ENCODE measurements around the gene RBMX2.
"Not testable (repeated sequence)": the region's sequence is repeated elsewhere in the genome, so short reads cannot be mapped to it uniquely, and the experiment has no call there.

Gene RBMX2, protein sequence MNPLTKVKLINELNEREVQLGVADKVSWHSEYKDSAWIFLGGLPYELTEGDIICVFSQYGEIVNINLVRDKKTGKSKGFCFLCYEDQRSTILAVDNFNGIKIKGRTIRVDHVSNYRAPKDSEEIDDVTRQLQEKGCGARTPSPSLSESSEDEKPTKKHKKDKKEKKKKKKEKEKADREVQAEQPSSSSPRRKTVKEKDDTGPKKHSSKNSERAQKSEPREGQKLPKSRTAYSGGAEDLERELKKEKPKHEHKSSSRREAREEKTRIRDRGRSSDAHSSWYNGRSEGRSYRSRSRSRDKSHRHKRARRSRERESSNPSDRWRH

DNA sequence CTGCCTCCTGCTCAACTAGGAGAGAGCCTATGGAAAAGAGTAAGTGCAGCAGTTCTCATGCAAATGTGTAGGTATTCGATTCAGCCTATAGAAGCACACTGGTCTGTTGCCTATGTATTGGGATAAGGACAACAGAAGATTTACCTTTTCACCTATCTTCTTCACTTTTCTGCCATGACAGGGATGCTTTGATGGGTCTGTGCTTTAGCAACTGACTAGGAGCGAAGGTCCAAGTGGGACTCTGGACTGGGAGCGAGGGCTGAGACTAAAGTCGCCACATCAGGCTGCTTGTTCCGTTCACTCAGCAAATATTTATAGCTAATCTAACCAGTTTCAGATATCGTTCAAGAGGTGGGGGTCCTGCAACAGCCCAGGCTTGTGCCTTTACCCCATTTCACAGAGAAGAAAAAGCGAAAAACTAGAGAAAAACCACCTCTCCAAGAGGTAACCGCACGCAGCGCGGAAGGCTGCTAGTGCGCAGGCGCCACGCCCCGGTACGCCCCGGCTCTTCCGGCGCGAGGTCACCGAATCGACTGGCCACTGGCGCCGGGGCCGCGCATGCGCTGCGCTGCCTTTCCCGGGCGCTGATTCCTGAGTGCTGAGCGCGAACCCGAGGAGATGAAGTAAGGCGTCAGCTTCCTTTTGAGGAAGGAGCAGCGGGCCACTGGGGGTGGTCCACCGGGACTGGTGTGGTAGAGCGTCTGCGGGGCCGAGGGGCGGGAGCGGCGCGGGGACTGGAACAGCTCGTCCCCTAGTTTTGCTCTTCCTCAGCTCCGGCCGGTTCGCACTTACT is at the start of gene RBMX2:
Gene RBMX2, plus strand, starts transcription at position 573 of the 793 bp plus-strand sequence. Its CDS starts 46 bp downstream, at position 619.
- in situ Hi-C loops (cut with HindIII; ENCODE audit: low sequenced_read_pairs), result no loop called here

DNA sequence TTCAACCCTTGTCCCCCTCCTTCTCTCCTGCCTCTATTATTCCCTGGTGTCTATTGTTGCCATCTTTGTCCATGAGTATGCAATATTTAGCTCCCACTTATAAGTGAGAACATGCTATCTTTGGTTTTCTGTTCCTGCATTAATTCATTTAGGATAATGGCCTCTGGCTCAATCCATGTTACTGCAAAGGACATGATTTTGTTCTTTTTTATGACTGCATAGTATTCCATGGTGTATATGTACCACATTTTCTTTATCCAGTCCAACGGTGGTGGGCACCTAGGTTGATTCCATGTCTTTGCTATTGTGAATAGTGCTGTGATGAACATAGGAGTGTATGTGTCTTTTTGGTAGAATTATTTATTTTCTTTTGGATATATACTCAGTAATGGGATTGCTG is 49.7 kb upstream of the RBMX2 start:
- in situ Hi-C loops (cut with HindIII; ENCODE audit: low sequenced_read_pairs), result not testable (repeated sequence)

DNA sequence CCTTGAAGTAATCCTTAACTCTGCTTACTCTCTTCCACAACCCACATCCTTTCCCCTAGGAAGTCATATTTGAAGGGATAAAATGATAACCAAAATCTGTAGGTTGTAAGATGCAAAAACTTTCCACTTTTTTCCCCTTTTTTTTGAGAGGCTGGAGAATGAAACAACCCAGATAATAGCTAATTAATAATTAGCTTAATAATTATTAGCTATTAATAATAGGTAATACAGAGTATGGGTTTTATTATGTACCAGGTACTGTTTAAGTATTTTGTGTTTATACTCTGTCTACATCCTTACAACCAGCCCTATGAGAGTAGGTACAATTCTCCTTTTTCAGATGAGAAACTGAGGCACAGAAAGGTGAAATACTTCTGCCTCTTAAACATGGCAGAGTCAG is 25.7 kb upstream of the RBMX2 start:
- in situ Hi-C loops (cut with HindIII; ENCODE audit: low sequenced_read_pairs), result no loop called here

DNA sequence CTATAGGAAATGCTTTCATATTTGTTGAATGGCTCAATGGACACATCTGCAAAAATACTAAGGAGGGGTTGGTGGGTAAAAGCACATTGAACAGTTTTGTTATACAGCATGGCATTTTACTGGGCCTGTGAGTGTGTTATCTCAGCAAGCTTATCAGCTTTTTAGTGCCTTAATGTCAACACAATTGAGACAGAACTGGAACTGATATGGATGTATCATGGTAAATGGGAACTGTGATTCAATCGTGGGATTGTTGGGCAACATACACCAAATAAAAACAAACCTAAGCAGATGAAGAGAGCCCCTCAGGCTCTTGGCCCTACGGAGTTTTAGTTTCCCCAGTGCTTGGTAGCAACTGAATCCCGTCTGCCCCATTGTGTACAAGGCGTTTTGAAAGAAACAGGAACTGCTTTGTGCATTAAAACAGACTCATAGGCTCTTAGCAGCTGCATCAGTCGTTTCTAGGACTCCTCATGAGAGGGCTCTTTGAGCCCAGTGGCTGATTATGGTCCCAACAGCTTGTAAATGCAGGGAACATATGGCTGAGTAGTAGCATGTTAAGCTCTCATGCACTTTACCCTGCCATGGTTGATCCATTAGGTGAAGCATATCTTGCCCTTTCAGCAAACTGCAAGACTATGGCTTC is 23.6 kb upstream of the RBMX2 start:
- in situ Hi-C loops (cut with HindIII; ENCODE audit: low sequenced_read_pairs), result no loop called here

DNA sequence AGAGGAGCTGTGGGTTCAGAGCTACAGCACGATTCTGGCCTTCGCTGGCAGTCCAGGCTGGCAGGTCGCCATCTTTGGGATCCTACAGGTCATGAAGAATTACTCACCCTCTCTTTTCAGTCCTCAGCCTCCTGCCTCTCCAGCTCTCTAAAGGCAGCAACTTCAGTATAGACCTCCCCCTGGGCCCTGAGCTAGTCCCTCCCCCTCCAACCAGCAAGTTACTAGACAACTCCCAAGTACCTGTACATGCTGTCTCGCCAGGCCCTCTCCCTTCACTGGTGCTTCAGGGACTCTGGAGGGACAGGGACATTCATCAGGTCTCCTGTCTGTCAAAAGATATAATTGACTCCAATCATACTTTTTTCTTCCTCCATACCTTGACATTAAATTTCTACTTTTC is 16.3 kb upstream of the RBMX2 start, which contains the start of gene GPR119:
Gene GPR119, minus strand, starts transcription at position 155 of the 400 bp plus-strand sequence. CDS start 227 bp downstream, outside the sequence.
- in situ Hi-C loops (cut with HindIII; ENCODE audit: low sequenced_read_pairs), result loop anchor here (10.0 kb wide), 1 partner anchor 519 kb away; the partner anchor contains the start of gene ENOX2

DNA sequence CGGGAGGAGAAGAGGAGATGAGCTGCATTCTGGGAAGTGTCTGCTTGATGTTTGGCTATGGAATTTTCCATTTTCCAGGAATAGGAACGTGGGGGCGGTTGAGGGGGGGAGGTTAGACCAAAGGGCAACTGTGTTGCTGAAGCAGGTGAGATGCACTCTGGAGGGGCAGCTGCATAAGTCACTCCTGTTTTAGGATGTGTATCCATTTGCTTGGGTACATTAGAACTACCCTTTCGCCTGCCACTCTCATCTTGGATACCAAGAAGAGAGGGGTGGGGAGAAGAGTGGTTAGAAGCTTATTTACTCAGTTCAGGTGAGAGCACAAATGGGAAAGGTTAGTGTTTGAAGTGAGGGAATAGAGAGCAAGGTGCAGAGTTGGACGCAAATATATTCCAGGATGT is 15.4 kb upstream of the RBMX2 start:
- in situ Hi-C loops (cut with HindIII; ENCODE audit: low sequenced_read_pairs), result loop anchor here (10.0 kb wide), 1 partner anchor 518 kb away; the partner anchor contains the start of gene ENOX2

DNA sequence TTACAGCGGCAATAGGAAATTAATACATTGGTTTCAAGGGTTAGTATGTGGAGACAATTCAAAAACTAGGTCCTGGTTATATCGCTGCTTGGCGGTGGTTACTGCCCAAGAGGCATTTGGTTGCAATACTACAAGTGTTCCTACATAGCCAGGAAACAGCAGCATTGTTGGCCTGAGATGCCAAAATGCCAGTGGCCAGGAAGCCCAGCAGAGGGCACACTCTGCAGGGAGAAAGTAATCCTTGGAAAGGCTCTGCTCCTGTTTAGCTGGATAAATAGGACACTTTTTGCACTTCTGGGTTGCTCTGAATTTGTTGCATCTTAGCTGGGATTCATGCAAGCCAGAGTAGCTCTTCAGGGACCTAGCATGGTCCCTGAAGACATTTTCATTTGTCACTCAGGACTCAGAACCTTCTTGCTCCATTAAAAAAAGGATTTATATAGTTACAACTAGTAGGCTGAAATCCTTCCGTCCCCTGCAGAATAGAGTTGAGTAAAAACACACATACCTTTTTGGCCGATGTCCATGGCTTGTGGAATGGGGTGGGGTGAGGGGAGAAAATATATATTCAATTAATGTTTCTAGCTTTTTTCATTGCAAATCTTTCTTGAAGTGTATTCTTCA is 8.2 kb upstream of the RBMX2 start:
- in situ Hi-C loops (cut with HindIII; ENCODE audit: low sequenced_read_pairs), result no loop called here

DNA sequence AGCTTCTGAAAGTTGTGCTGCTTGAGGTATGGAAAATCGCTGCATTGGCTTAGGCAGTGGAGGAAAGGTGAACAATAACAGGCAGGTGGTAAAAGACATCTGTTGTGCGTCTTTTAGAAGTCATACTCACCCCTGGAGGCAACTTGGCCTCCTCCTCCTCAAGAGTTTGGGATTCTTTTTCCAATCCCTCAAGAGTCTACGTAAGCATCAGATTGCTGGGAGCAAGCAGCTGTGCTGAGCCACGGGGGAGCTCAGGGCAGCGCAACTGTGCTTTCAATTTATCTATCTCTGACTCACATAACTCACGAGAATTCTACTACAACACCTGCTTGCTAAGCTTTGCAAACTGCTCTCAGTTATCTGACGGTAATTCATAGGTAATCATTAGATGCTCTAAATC is 6.4 kb upstream of the RBMX2 start:
- in situ Hi-C loops (cut with HindIII; ENCODE audit: low sequenced_read_pairs), result no loop called here

DNA sequence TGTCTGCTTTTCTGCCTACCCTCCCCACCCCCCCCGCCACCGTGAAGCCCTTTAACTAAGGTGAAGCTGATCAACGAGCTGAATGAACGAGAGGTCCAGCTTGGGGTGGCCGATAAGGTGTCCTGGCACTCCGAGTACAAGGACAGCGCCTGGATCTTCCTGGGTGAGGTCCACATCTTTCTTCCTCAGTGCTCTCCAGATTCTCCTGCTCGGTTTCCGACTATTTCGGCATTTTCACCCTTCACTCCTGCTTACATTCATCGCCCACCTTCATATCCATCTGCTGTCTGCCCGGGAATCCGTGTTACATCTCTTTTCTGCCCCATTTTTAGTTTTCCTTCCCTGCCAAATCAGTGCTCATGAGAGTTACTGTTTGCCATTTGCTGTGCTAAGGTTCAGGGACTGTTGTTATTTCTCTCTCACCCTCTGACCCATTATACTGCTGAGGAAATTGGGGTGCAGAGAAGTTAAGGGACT is 459 bp downstream of the RBMX2 start:
- in situ Hi-C loops (cut with HindIII; ENCODE audit: low sequenced_read_pairs), result no loop called here

DNA sequence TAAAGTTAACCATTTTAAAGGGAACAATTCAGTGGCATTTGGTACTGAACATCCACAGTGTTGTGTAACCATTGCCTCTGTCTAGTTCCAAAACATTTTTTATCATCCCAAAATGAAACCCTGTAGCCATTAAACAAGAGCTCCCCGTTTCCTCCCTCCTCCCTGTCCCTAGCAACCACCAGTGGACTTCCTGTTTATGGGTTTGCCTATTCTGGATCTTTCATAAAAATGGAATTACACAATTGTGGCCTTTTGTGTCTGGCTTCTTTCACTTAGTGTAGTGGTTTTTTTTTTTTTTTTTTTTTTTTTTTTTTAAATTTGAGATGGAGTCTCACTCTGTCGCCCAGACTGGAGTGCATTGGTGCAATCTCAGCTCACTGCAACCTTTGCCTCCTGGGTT is 11.6 kb downstream of the RBMX2 start:
- in situ Hi-C loops (cut with HindIII; ENCODE audit: low sequenced_read_pairs), result no loop called here

DNA sequence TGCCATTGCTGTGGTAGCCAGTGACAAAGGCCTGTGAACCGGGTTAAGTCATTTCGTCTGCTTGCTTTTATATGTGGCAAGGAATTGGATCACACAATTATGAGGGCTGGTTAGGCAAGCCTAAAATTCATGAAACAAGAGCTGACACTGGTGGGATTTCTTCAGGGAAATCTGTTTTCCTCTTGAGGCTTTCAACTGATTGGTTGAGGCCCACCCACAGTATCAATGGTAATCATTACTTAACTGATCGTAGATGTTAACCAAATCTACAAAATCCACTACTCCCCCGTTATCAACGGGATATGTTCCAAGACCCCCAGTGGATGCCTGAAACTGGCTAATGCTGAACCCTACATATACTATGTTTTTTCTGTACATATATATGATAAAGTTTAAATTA is 13.0 kb downstream of the RBMX2 start:
- in situ Hi-C loops (cut with HindIII; ENCODE audit: low sequenced_read_pairs), result no loop called here

DNA sequence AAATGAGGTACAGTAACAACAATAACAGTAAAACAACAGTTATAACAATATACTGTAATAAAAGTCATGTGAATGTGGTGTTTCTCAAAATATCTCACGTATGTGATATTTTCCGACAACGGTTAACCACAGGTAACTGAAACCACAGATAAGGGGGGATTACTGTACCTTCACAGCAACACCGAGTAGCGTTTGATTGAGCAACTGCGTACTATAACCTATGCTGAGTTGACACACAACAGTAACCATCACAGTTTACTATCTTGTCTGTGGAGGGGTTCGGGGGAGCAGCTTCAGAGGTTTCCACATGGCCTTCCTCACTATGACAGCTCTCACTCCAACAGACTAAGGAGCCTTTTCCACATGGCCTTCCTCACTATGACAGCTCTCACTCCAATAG is 13.4 kb downstream of the RBMX2 start:
- in situ Hi-C loops (cut with HindIII; ENCODE audit: low sequenced_read_pairs), result no loop called here

DNA sequence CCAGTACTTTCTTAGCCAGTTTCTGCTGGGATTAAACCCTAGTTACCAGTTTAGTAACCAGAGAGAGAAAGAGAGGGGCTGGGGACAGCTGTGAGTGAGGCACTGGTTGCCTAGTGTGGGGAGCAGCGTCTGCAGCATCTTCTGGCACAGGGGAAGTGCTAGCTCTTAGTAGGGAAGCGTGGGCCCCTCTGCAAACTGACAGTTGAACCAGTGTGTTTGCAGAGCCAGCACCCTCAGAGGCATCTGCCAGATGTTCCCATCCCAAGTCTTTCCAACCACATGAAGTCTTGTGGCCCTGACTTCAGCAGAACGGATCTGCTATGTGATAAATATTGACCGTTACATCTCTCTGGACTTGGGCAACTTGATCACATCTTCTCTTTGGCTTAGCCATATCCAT is 15.0 kb downstream of the RBMX2 start:
- in situ Hi-C loops (cut with HindIII; ENCODE audit: low sequenced_read_pairs), result no loop called here

DNA sequence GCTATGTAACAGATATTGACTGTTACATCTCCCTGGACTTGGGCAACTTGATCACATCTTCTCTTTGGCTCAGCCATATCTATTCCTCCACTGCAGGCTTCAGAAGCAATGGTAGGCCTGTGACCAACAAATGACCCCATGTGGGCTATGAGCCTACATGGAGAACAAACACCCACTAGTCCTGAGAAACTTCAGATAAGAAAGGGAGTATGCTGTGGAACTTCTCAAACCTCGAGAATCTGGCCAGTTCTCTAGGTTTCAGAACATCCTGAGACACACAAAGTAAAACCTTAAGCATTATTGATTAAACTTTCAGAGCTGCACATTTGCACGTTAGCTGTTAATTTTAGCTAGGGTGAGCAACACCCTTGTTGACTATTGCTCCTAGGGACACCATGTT is 16.3 kb downstream of the RBMX2 start:
- in situ Hi-C loops (cut with HindIII; ENCODE audit: low sequenced_read_pairs), result no loop called here

DNA sequence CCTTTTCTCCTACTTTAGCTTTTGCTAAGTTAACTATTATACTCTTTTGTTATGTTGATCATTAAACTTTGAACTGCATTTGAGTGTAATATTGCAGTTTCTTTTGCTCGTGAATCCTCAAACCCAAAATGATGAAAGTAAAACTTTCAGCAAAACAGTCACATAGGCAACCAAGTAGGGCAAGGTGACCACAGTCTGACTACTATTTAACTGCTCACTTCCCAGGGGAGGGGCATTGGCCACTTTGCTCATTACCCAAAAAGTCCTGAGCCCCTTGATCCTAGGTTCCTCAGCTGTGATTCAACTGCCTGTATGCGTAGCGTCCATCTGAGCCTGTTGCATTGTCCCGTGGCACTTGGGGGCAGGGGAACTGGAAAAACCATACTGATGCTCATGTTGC is 17.0 kb downstream of the RBMX2 start:
- in situ Hi-C loops (cut with HindIII; ENCODE audit: low sequenced_read_pairs), result no loop called here

DNA sequence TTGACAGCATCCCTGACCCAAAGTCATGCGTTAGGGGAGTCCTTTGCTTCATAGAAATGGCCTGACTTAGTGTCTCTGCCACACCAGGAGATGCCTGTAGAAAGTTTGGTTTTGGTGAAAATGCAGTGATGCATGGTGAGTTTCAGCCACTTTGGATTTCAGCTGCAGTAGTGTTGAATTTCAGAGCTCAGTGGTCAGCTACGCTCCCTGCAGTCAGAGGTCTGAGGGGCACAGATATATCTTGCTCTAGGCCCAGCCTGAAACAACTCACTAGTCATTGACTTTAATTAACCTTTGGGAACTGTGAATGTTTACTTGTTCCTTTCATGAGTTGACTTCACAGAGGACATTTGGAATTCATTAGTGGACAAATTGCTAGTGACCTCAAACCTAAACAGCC is 17.5 kb downstream of the RBMX2 start:
- in situ Hi-C loops (cut with HindIII; ENCODE audit: low sequenced_read_pairs), result no loop called here

DNA sequence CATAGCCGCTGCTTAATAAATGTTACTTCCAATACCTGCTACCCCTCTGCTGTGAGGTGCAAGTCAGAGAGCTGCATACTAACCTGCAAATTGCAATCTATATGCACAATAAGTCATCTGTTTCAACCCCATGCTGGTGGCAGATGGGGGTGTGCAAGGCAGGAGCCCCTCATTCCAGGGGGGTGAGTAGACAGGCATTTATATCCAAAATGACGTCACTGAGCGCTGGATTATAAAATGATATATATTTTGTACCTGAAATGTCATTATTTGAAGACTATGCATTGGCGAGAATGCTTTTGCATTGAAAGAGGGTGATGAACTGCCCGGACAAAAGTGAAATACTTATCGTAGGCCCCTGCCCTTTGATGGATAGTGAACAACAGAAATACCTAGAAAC is 24.7 kb downstream of the RBMX2 start:
- in situ Hi-C loops (cut with HindIII; ENCODE audit: low sequenced_read_pairs), result no loop called here

DNA sequence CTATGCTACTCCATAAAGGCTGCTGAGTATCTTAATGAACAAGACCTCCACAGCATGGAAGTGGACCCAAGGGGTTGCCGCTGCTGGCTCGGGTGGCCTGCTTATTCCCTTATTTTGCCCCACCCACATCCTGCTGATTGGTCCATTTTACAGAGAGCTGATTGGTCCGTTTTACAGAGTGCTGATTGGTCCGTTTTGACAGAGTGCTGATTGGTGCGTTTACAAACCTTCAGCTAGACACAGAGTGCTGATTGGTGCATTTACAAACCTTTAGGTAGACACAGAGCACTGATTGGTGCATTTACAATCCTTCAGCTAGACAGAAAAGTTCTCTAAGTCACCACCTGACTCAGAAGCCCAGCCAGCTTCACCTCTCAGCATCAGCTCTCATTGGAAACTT is 27.4 kb downstream of the RBMX2 start:
- in situ Hi-C loops (cut with HindIII; ENCODE audit: low sequenced_read_pairs), result not testable (repeated sequence)

DNA sequence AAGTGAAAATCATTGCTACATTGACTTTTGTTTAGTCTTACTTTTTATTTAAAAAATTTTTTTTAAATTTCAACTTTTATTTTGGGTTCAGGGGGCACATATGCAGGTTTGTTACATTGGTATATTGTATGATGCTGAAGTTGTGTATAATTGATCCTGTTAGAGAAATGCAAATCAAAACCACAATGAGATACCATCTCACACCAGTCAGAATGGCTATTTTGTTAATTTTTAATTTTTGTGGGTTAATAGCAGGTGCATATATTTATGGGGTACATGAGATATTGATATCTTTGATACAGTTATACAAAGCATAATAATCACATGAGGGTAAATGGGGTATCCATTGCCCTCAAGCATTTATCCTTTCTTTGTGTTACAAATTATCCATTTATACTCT is 34.1 kb downstream of the RBMX2 start:
- in situ Hi-C loops (cut with HindIII; ENCODE audit: low sequenced_read_pairs), result no loop called here

DNA sequence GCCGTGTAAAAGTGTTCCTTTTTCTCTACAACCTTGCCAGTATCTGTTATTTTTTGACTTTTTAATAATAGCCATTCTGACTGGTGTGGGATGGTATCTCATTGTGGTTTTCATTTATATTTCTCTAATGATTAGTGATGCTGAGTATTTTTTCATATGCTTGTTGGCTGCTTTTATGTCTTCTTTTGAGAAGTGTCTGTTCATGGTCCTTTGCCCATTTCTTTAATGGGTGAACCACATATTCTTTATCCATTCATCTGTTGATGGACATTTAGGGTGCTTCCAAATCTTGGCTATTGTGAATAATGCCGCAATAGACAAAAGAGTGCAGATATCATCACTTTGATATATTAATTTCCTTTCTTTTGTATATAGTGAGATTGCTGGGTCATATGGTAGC is 36.2 kb downstream of the RBMX2 start:
- in situ Hi-C loops (cut with HindIII; ENCODE audit: low sequenced_read_pairs), result not testable (repeated sequence)

DNA sequence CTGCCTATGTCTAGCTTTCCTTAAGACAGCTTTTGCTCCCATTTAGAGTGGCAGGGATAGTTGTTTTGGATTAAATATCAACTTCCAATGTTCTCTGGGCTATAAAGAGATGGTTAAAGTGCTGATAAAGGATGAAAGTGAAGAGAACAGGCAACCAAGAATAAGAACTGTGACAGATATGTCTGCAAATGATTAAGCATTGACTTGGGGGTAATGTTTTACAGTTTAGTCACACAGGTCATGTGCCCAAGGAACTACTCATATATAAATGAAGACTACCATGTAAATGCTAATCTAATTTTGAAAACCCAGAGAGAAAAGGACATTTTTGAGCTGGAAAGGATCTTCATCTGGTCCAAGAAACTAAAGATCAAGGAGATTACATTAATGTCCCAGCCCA is 42.1 kb downstream of the RBMX2 start:
- in situ Hi-C loops (cut with HindIII; ENCODE audit: low sequenced_read_pairs), result no loop called here

Data from endothelial cell of hepatic sinusoid (primary cell).